H1 (cell line): ENCODE measurements around the gene LSM11.

Experiments used
- EP300 ChIP-seq, 2 experiments: IDR thresholded peaks; 1 replicate in 1 of 2; 2 replicates in 1 of 2; pipeline ENCODE4 v1.6.1; 2011 to 2012; ENCODE audit warnings: low read depth in 2 of 2, low read length in 2 of 2, mild to moderate bottlenecking in 2 of 2, borderline replicate concordance in 1 of 2, inconsistent platforms in 1 of 2, moderate library complexity in 1 of 2
- JUN ChIP-seq: IDR thresholded peaks from 2 replicates; pipeline ENCODE4 v1.6.1; 2011; ENCODE audit warnings: low read depth, mild to moderate bottlenecking, improper control_type of control experiment, low read length
- POLR2AphosphoS5 ChIP-seq: IDR thresholded peaks from 2 replicates; pipeline ENCODE4 v1.6.1; 2011; ENCODE audit warnings: low read depth, low read length
- RFX5 ChIP-seq: IDR thresholded peaks from 2 replicates; pipeline ENCODE4 v1.6.1; 2011; ENCODE audit warnings: low read depth, low read length, improper control_type of control experiment, borderline replicate concordance
- ZNF274 ChIP-seq: IDR thresholded peaks from 2 replicates; pipeline ENCODE4 v1.7.0; 2012; ENCODE audit warnings: low read length, borderline replicate concordance; ENCODE audit errors: extremely low read depth
- TF ChIP-seq, protein P1 (sequence below), 3 experiments: IDR thresholded peaks; 1 replicate in 2 of 3; 2 replicates in 1 of 3; pipeline versions ENCODE4 v1.5.1 to v1.6.1; 2011; ENCODE audit warnings: low read length in 3 of 3, mild to moderate bottlenecking in 3 of 3, inconsistent platforms in 2 of 3, low read depth in 1 of 3, moderate library complexity in 1 of 3; ENCODE audit not compliant: insufficient read depth in 1 of 3; ENCODE audit errors: control extremely low read depth in 1 of 3

DNA sequence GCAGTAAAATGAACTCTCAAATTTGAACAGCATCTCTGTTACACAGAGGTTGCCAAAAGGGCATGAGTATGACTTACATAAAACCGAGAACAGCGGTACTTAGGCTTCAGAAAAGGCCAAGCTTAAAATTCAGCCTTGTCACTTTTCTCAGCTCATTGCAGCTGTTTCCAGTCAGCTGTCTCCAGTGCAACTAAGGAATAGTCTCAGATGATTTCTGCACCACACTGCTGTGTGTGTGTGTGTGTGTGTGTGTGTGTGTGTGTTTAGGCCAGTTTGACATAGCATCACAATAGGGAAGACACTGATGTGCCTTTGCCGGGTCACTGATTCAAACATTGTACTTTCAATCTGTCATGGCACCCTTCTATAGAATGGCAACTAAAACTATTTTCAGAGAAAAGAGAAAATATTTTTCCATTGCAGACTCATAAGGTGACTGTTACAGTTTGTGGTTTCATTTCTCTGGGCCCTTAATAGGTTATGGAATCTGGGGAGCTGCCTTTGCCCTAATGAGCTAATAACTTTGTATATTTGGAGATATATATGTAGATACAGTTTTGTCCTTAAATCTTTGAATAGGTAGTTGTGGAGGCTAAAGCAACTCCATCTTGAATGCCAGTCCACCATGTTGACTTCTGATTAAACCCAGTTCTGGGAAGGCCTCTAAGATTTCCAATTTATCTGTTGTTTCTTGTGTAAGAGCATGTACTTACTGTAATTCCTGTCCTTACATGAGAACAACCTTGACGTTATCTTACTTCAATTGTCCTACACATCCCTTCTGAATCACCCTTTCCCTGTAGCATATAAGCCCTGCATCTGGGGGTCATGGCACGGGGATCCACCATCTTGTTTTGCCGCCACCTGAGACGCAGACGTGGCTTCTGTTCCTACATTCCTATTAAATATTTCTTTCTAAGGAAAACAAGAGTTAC is 4.5 kb downstream of the LSM11 start:
- no peak for TF ChIP-seq JUN
- TF ChIP-seq EP300 (IDR thresholded peaks at IDR 0.05; ENCODE audit: borderline replicate concordance in 1 of 2, low read depth in 2 of 2, low read length in 2 of 2) = no peak
- no peak for TF ChIP-seq RFX5
- TF ChIP-seq POLR2AphosphoS5 = no peak
- TF ChIP-seq, protein P1, sequence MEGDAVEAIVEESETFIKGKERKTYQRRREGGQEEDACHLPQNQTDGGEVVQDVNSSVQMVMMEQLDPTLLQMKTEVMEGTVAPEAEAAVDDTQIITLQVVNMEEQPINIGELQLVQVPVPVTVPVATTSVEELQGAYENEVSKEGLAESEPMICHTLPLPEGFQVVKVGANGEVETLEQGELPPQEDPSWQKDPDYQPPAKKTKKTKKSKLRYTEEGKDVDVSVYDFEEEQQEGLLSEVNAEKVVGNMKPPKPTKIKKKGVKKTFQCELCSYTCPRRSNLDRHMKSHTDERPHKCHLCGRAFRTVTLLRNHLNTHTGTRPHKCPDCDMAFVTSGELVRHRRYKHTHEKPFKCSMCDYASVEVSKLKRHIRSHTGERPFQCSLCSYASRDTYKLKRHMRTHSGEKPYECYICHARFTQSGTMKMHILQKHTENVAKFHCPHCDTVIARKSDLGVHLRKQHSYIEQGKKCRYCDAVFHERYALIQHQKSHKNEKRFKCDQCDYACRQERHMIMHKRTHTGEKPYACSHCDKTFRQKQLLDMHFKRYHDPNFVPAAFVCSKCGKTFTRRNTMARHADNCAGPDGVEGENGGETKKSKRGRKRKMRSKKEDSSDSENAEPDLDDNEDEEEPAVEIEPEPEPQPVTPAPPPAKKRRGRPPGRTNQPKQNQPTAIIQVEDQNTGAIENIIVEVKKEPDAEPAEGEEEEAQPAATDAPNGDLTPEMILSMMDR (IDR thresholded peaks at IDR 0.05; ENCODE audit: control extremely low read depth in 1 of 3, insufficient read depth in 1 of 3, low read depth in 1 of 3, low read length in 3 of 3) = no peak
- TF ChIP-seq ZNF274 = no peak
